Parathyroid adenoma (tissue), 2 donors: ENCODE results near the gene ZNF777.
A peak's percentile ranks its signal among the peaks of the same experiment; 100 is the strongest.

Experiments
- H2AFZ ChIP-seq: fragments of 300-600 bp; sonication (generic); one replicate; pipeline ENCODE4 v1.7.0; 2017; ENCODE audit warnings: antibody characterized with exemption, mild to moderate bottlenecking
- H3K27ac ChIP-seq: fragments of 300-600 bp; sonication (generic); one replicate; pipeline ENCODE4 v1.7.0; 2017
- H3K27me3 ChIP-seq: fragments of 300-600 bp; sonication (generic); one replicate; pipeline ENCODE4 v1.7.0; 2017; ENCODE audit warnings: low read length; ENCODE audit not compliant: control insufficient read depth, insufficient read depth
- H3K36me3 ChIP-seq: fragments of 300-600 bp; sonication (generic); one replicate; pipeline ENCODE4 v1.7.0; 2017; ENCODE audit warnings: low read length; ENCODE audit not compliant: control insufficient read depth, insufficient read depth
- H3K4me1 ChIP-seq: fragments of 300-600 bp; sonication (generic); one replicate; pipeline ENCODE4 v1.7.0; 2017; ENCODE audit warnings: control low read depth
- H3K4me2 ChIP-seq: fragments of 300-600 bp; sonication (generic); one replicate; pipeline ENCODE4 v1.7.0; 2017; ENCODE audit warnings: low read length
- H3K4me3 ChIP-seq: fragments of 300-600 bp; sonication (generic); one replicate; pipeline ENCODE4 v1.7.0; 2017; ENCODE audit warnings: low read depth, low read length
- H3K79me2 ChIP-seq: fragments of 300-600 bp; sonication (generic); one replicate; pipeline ENCODE4 v1.7.0; 2017; ENCODE audit warnings: control low read depth
- H3K9ac ChIP-seq: fragments of 300-600 bp; sonication (generic); one replicate; pipeline ENCODE4 v1.7.0; 2017; ENCODE audit warnings: mild to moderate bottlenecking
- H3K9me3 ChIP-seq: fragments of 300-600 bp; sonication (generic); one replicate; pipeline ENCODE4 v1.7.0; 2017; ENCODE audit warnings: low read length; ENCODE audit not compliant: control insufficient read depth
- CTCF ChIP-seq: fragments of 300-600 bp; sonication (generic); IDR thresholded peaks from one replicate; pipeline ENCODE4 v1.7.0; 2017; ENCODE audit warnings: antibody characterized with exemption, mild to moderate bottlenecking
- donor health status: primary hyperparathyroidism.

ZNF777 gene

GRCh38 chr7:149500910-149501309, 40.0 kb upstream of the ZNF777 start:
- Histone ChIP-seq H3K9me3 (no peaks in the 10 kb centered on the region), H3K4me3 (no peak overlapping the region), H3K9ac (no peak overlapping the region), H3K27ac (no peak overlapping the region), H3K36me3 (no peaks in the 10 kb centered on the region), H3K27me3 (no peaks in the 10 kb centered on the region), H3K4me1 (peaks cover 3% of the 10 kb centered on the region), H3K4me2 (no peak overlapping the region), H2AFZ (no peak overlapping the region), H3K79me2 (no peaks in the 10 kb centered on the region)
- TF ChIP-seq CTCF: no peak

DNA sequence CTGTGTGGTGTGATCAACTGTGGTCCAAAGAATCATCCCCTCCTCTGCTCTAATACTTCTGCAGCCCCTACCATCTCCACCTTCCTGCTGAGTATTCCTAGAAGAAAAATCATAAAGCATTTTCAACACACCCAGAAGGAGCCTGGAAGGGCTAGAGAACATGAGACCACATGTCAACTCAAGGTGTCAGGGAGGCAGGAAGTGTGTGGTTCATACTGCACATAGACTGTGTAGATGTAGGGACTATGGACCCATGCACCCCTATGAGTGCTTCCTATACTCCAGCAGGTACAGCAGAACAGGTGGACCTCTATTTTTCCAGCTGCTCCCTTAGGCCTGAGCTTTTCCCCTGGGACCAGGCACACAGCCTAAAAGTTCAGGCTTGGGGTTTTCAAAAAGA, 39.3 kb upstream of the ZNF777 start:
- Histone ChIP-seq H3K9ac (no peak overlapping the region), H3K9me3 (no peaks in the 10 kb centered on the region), H3K4me3 (no peak overlapping the region), H3K27ac (no peak overlapping the region), H3K79me2 (peaks cover 5% of the 10 kb centered on the region), H3K4me1 (peaks cover 10% of the 10 kb centered on the region), H2AFZ (no peak overlapping the region), H3K4me2 (no peak overlapping the region), H3K36me3 (no peaks in the 10 kb centered on the region), H3K27me3 (no peaks in the 10 kb centered on the region)
- TF ChIP-seq CTCF: no peak

GRCh38 chr7:149498811-149499210, 37.9 kb upstream of the ZNF777 start:
- Histone ChIP-seq H3K36me3 (no peaks in the 10 kb centered on the region), H3K27ac (no peak overlapping the region), H3K9me3 (no peaks in the 10 kb centered on the region), H3K4me3 (no peak overlapping the region), H3K79me2 (peaks cover 5% of the 10 kb centered on the region), H3K9ac (no peak overlapping the region), H2AFZ (no peak overlapping the region), H3K27me3 (no peaks in the 10 kb centered on the region), H3K4me2 (no peak overlapping the region), H3K4me1 (peaks cover 16% of the 10 kb centered on the region)
- TF ChIP-seq CTCF: no peak

- H3K36me3 ChIP-seq: no peaks in the 10 kb centered on the region
- peak; percentile 35 for TF ChIP-seq CTCF
- H3K9me3 ChIP-seq: no peaks in the 10 kb centered on the region
- no peaks in the 10 kb centered on the region for H3K27me3 ChIP-seq
- peak within 1 kb of the TSS; percentile 83 for H2AFZ ChIP-seq
- peaks cover 11% of the 10 kb centered on the region for H3K79me2 ChIP-seq
- peak within 1 kb of the TSS; percentile 80 for H3K4me3 ChIP-seq
- peak within 1 kb of the TSS; percentile 46 for H3K27ac ChIP-seq
- peaks cover 16% of the 10 kb centered on the region for H3K4me1 ChIP-seq
- H3K9ac ChIP-seq: peak within 1 kb of the TSS; percentile 72
- H3K4me2 ChIP-seq: peak within 1 kb of the TSS; percentile 91
Observed at GRCh38 chr7:149497467-149498261, 36.8 kb upstream of the ZNF777 start, which contains the start of gene ZNF746. Gene ZNF746 (minus strand): TSS chr7:149497809. CDS start chr7:149497536, 273 bp downstream.
